Measurements from ENCODE around the gene TCEA3.

- TF ChIP-seq CTCF (IDR thresholded peaks at IDR 0.05) (no peak), MAX (CRISPR knock-in tag; IDR thresholded peaks at IDR 0.05) (no peak), STAT6 (CRISPR knock-in tag; conservative IDR thresholded peaks at IDR 0.05; ENCODE audit: low read depth) (no peak)
These were observed 55.8 kb downstream of the TCEA3 start for GRCh38 chr1:23368562-23369334.
